AG10803 (cell line): ENCODE data around the gene MINDY2.

Experiments
- DNase-seq: peaks from one replicate; pipeline ENCODE4 v3.0.0; 2010; ENCODE audit warnings: low read depth
- H3K4me3 ChIP-seq: 2 replicates; pipeline ENCODE4 v1.5.1; 2011; ENCODE audit warnings: mild to moderate bottlenecking, low read length, control low read depth
- TF ChIP-seq, protein P1 (sequence below): conservative IDR thresholded peaks from 2 replicates; pipeline ENCODE4 v1.5.1; 2011; ENCODE audit warnings: mild to moderate bottlenecking, low read length, control low read depth, inconsistent platforms

The MINDY2 gene

DNA sequence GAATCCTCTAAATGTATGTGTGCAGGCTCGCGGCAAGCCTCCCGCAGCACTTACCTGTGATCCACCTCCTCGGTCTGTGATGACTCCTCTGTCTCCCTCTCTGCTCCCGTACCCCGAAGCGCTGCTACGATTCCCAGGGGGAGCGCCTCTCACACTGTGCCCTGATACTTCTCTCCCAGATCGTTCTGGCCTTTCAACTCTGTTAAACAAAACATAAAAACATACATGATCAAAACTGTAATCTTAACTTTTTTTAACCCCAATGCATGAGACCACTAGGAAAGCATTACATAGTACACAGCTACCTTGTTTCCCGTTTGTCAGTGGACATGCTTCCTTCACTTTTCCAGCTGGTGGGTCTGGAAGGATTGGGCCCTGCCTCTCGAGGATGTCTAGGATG is 115.8 kb downstream of the MINDY2 start:
- no peak overlapping the region for H3K4me3 ChIP-seq
- TF ChIP-seq, protein P1, sequence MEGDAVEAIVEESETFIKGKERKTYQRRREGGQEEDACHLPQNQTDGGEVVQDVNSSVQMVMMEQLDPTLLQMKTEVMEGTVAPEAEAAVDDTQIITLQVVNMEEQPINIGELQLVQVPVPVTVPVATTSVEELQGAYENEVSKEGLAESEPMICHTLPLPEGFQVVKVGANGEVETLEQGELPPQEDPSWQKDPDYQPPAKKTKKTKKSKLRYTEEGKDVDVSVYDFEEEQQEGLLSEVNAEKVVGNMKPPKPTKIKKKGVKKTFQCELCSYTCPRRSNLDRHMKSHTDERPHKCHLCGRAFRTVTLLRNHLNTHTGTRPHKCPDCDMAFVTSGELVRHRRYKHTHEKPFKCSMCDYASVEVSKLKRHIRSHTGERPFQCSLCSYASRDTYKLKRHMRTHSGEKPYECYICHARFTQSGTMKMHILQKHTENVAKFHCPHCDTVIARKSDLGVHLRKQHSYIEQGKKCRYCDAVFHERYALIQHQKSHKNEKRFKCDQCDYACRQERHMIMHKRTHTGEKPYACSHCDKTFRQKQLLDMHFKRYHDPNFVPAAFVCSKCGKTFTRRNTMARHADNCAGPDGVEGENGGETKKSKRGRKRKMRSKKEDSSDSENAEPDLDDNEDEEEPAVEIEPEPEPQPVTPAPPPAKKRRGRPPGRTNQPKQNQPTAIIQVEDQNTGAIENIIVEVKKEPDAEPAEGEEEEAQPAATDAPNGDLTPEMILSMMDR: no peak
- DNase-seq: no peak

DNA sequence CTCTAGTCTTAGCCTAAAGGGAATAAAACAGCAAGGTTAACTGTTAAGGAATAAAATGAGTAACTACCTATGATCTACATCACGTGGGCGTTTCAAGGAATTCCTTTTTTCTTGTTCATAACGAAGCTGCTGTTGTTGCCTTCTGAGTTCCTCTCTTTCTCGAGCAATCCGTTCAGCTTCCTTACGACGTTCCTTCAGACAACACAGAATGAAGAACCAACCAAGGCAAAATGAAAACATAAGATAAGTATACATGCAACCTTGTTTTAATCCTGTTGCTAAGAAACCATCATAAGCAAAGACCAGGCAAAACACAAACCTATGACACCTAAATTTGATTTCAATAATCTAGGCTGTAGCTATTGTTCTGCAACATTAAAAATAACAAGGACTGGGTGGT is 118.3 kb downstream of the MINDY2 start:
- no peak for DNase-seq
- no peak overlapping the region for H3K4me3 ChIP-seq
- TF ChIP-seq, protein P1: no peak

DNA sequence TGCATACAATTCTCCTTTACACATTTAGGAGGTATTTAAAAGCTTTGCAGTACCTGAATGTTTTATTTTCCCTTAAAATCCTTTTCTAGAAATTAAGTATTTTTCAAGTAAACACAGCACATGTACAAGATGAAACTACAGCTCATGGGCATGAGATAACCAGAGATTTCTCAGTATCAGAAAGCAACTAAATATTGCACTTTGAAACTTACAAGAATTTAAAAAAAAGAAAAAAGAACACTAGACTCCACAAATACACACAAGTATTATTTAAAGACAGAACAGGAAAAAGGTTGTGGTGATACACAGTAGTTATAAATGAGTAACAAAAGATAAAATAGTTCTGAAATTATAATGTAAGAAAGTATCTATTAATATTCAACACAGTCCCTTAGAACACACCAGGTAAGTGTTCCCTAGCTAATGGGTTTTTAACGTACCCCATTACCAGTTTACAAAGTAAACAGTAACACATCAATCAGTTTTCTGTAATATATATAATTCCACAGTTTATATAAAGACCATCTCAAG is 127.1 kb downstream of the MINDY2 start:
- H3K4me3 ChIP-seq: no peak overlapping the region
- TF ChIP-seq, protein P1: no peak
- DNase-seq: no peak

DNA sequence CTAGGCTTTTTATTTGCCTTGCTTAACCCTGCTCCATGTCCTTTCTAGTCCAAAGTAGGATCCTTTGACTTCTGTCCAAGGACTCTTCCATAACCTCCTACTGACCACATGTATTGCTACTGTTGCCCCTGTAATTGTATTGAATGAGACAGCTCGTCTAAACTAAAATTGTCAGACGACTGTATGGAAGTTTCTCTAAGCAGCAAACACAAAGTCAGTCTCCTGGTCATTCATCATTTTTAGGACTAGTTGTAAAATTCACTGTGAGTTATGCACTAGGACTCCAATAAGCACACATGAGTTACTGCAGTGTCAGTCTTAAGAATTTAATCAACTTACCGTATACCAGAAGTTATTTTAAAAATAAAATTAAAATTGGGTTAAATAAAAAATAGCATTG is 129.5 kb downstream of the MINDY2 start:
- TF ChIP-seq, protein P1: no peak
- no peak for DNase-seq
- H3K4me3 ChIP-seq: no peak overlapping the region

DNA sequence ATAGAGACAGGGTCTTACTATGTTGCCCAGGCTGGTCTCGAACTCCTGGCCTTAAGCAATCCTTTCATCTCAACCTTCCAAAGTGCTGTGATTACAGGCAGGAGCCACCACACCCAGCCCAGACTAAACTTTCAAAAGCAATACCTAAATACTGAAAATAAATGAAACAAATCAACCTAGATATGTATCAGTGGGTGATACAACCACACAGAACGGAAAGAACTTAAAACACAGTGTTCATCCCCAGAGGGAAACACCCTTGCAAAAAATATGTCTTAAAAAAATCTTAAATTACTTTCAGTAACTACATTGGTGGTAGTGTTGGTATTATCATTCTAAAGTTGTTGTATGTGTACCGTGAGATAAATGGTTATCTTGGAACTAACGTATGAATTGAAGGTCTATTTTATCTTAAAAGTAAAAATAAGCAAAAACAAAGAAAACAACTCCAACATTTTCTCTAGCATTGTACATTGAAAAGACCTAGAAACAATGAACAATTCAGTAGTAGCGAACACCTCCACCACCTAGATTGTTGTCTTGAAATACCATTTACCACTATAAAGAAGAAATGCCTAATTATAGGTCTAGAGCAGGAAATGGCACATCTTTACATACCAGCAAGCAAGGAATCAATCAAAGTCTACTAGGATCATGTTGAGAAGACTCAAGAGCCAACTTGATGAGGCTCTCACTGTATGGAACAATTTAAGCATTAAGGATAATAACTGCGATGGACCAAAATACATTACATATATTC is 137.6 kb downstream of the MINDY2 start:
- TF ChIP-seq, protein P1: no peak
- no peak for DNase-seq
- H3K4me3 ChIP-seq: no peak overlapping the region

DNA sequence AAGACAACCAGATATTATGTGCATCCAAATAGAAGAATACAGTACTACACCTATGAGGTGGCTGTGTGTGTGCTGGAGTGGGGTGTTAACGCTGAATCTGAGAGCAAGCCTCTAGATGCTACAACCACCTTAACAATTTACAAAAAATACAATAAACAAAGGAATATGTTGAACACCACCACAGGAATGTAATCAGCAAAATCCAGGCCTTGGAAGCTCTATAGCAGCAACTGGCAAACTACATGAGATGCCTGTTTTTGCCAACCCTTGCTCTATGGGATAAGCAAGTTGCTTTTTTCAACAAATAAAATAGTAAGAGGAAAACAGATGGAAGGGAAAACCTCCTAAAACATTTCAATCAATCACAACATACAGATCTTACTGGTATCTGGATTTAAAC is 138.5 kb downstream of the MINDY2 start:
- H3K4me3 ChIP-seq: no peak overlapping the region
- TF ChIP-seq, protein P1: no peak
- peak; percentile 18 for DNase-seq

DNA sequence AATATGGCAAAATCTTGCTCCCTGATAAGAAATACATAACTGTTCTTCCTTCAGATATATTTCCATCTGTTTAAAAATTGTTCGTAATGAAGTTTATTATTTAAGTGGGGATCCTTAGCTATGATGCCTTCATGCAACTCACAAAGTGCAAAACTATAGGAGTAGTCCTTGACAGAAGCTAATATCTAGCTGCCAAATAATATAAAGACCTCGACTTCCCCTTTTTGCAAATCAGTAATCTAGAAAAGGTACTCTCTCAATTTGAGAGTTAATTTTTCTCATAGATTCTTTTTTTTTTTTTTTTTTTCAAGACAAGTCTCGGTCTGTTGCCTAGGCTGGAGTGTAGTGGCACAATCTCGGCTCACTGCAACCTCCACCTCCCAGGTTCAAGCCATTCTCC is 139.4 kb downstream of the MINDY2 start:
- no peak for DNase-seq
- TF ChIP-seq, protein P1: no peak
- H3K4me3 ChIP-seq: no peak overlapping the region
